Ishikawa (cell line): ENCODE measurements around the gene KHDC4.

Source experiments
- CEBPB ChIP-seq: IDR thresholded peaks from 2 replicates; pipeline ENCODE4 v1.6.1; 2012
- CREB1 ChIP-seq: IDR thresholded peaks from 2 replicates; pipeline ENCODE4 v1.6.1; 2012; ENCODE audit warnings: low read depth
- EGR1 ChIP-seq: IDR thresholded peaks from 2 replicates; pipeline ENCODE4 v1.6.1; 2012
- EP300 ChIP-seq: IDR thresholded peaks from 2 replicates; pipeline ENCODE4 v1.6.1; 2012; ENCODE audit warnings: borderline replicate concordance
- FOXM1 ChIP-seq: IDR thresholded peaks from 2 replicates; pipeline ENCODE4 v1.6.1; 2012; ENCODE audit warnings: low read depth, borderline replicate concordance
- MAX ChIP-seq: IDR thresholded peaks from 2 replicates; pipeline ENCODE4 v1.6.1; 2012
- NFIC ChIP-seq: IDR thresholded peaks from 2 replicates; pipeline ENCODE4 v1.6.1; 2012
- RAD21 ChIP-seq: IDR thresholded peaks from 2 replicates; pipeline ENCODE4 v1.6.1; 2012; ENCODE audit warnings: low read depth
- REST ChIP-seq: IDR thresholded peaks from 2 replicates; pipeline ENCODE4 v1.6.1; 2012; ENCODE audit warnings: low read depth, mild to moderate bottlenecking
- TAF1 ChIP-seq: IDR thresholded peaks from 2 replicates; pipeline ENCODE4 v1.6.1; 2012; ENCODE audit warnings: low read depth, mild to moderate bottlenecking
- TCF12 ChIP-seq: IDR thresholded peaks from 2 replicates; pipeline ENCODE4 v1.6.1; 2012; ENCODE audit warnings: low read depth
- TEAD4 ChIP-seq: IDR thresholded peaks from 2 replicates; pipeline ENCODE4 v1.6.1; 2012
- USF1 ChIP-seq: IDR thresholded peaks from 2 replicates; pipeline ENCODE4 v1.6.1; 2012
- YY1 ChIP-seq: IDR thresholded peaks from 2 replicates; pipeline ENCODE4 v1.6.1; 2012; ENCODE audit warnings: low read depth
- ZBTB7A ChIP-seq: IDR thresholded peaks from 2 replicates; pipeline ENCODE4 v1.6.1; 2012; ENCODE audit warnings: low read depth

Gene KHDC4

GRCh38 chr1:155931332-155932038 lies 2.7 kb downstream of the KHDC4 start:
- no peak for TF ChIP-seq CREB1
- no peak for TF ChIP-seq RAD21
- TF ChIP-seq YY1, result no peak
- no peak for TF ChIP-seq USF1
- TF ChIP-seq FOXM1, result no peak
- TF ChIP-seq TCF12, result no peak
- TF ChIP-seq NFIC, result no peak
- TF ChIP-seq CEBPB, result no peak
- no peak for TF ChIP-seq ZBTB7A

GRCh38 chr1:155929057-155929456 lies 5.2 kb downstream of the KHDC4 start:
- no peak for TF ChIP-seq MAX
- TF ChIP-seq FOXM1, result no peak
- no peak for TF ChIP-seq CREB1
- no peak for TF ChIP-seq TAF1
- no peak for TF ChIP-seq ZBTB7A
- no peak for TF ChIP-seq EGR1
- TF ChIP-seq EP300, result no peak
- TF ChIP-seq REST, result no peak
- no peak for TF ChIP-seq NFIC
- no peak for TF ChIP-seq TCF12
- TF ChIP-seq TEAD4, result no peak
- TF ChIP-seq YY1, result no peak

GRCh38 chr1:155925506-155925905 lies 8.7 kb downstream of the KHDC4 start:
- TF ChIP-seq NFIC (no peak), TCF12 (no peak), FOXM1 (no peak), EP300 (no peak)

GRCh38 chr1:155920717-155921116 lies 13.5 kb downstream of the KHDC4 start:
- TF ChIP-seq RAD21, result no peak
- TF ChIP-seq CREB1, result no peak
- TF ChIP-seq USF1, result no peak
- TF ChIP-seq TAF1, result no peak
- TF ChIP-seq EGR1, result no peak
- TF ChIP-seq TCF12, result no peak
- no peak for TF ChIP-seq MAX
- TF ChIP-seq ZBTB7A, result no peak
- no peak for TF ChIP-seq REST
- TF ChIP-seq EP300, result no peak
- TF ChIP-seq NFIC, result no peak
- TF ChIP-seq YY1, result no peak
- TF ChIP-seq CEBPB, result no peak
- TF ChIP-seq TEAD4, result no peak
- TF ChIP-seq FOXM1, result no peak

- TF ChIP-seq CEBPB (no peak), FOXM1 (no peak), CREB1 (no peak), YY1 (no peak), ZBTB7A (no peak), REST (no peak), EGR1 (no peak), TCF12 (no peak), MAX (no peak), EP300 (no peak), TAF1 (no peak), NFIC (no peak), RAD21 (no peak)
Observed at GRCh38 chr1:155919801-155920200, 14.4 kb downstream of the KHDC4 start.
